HG02938 (cell line): ENCODE measurements around the gene PRKCE.

ENCODE experiments used
- ATAC-seq: cut with Tn5 transposase; IDR thresholded peaks from one replicate; pipeline ENCODE4 v1.9.1; 2021; ENCODE audit warnings: mild to moderate bottlenecking, moderate library complexity; ENCODE audit not compliant: unreplicated experiment

PRKCE gene

GRCh38 chr2:46025676-46026075 lies 374.2 kb downstream of the PRKCE start:
- no peak for ATAC-seq

- ATAC-seq, result no peak
These were observed 375.0 kb downstream of the PRKCE start for GRCh38 chr2:46026431-46026830.

DNA sequence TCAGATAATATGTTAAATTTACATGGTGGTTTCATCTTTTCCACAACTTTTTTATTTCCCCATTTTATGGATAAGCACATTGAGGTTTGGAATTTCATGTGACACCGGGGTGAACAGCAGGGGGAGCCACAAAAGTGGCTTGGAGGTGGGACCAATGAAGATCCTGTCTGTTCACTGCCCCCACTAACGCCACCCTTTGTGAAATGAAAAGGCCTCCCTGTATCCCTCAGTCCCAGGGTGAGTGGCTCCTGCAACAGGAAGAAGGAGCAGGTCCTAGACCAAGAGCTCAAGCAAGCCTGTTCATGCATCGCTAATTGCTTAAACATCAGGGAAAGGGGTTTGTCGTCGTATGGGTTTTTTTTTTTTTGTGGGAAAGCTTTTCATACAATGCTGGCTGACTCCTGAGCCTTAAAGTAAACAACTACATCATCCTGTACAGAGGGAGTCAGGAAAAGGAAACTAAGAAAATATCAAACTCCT lies 377.9 kb downstream of the PRKCE start:
- ATAC-seq, result no peak

- no peak for ATAC-seq
These were observed 378.9 kb downstream of the PRKCE start for GRCh38 chr2:46030330-46030729.

DNA sequence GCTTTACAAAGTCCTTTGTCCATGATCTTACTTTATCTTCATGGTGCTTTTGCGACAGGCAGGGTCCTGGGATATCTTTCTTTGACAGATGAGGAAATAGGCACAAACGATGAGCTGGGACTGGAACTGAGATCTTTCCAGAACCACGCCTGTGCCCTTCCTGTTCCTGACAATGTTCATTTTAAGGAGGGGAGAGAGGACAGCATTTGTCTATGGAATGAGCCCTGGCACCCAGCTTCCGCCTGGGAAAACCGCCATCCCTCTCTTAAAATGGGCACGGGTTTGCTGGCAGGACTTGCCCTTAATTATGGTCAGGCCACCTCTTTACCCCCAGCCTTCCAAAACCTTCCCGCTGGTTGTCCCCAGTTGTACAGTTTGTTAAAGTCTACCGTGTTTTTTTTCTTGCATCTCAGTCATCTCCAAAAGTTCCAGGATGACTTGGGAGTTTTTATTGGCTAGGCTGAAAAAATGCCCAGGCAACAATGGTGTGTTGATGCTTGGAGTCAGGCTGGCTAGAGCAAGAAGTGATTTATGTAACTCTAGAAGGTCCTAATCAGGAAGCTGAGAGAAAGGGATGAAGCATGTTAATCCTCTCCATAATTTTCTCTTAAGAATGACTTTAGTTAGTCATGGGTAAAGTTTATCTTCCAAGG lies 380.8 kb downstream of the PRKCE start:
- ATAC-seq, result no peak

DNA sequence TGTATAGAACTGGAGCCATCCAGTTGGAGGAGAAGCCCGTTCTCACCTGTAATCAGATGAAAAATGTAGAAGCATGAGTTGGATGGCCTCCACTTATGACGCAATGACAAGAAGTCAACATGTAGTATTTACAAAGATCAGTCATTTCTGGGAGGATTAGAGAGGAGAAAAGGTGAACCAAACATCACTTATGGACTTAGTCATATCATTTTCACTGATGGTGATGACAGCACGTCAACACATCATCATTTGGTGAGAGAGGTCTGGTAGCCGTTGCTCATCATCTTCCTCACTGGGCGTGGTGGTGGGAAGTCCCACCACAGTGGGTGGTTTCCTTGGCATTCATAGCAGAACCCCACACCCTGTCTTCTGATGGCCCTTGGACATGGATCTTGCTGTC lies 381.5 kb downstream of the PRKCE start:
- ATAC-seq, result no peak

DNA sequence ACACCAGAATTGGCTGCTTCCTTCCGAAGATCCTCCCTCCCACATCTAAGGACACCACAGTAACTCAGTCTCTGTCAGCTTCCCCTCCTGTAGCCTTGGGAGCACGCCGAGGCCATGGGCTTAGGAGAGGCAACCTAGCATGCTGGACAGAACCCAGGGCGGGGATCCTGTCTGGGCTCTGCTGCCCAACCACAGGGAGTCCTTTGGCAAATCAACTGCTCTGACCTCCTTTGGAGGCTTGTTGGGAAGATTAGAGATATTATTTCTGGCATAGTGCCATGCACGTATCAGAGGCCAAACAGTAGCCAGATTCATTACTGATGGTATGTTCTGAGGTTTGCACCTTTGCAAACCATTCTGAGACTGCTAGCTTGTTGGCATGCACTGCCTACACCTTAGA lies 383.1 kb downstream of the PRKCE start:
- ATAC-seq, result no peak

GRCh38 chr2:46036929-46037328 lies 385.5 kb downstream of the PRKCE start:
- no peak for ATAC-seq

GRCh38 chr2:46039543-46040303 lies 388.2 kb downstream of the PRKCE start:
- no peak for ATAC-seq

DNA sequence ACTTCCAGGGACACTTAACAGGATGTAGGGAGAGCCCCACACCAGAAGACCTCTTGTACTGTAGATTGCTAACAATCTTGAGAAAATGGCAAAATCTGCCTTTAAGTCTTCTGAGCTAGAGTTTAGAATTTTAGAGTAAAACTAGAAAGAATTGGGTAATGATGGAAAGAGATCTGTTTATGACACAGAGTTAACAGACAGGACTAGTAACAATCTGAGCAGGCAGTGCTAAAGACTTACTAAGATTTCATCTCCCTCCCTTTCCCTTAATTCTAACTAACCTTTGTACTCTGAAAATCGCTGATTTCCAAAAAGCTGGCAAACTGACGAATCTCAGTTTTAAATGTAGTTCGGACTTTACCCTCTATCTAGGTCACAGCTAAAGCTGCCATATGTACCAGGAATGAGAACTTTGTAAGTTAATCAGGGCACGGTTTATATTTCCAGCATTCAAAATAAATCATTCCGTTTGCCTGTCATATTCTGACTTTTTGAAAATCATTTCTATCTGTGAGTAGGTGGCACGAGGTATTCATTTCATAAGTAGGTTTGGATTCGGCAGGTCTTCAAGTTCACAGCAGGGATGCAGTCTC lies 389.2 kb downstream of the PRKCE start:
- ATAC-seq, result no peak

GRCh38 chr2:46041434-46041833 lies 390.0 kb downstream of the PRKCE start:
- no peak for ATAC-seq

DNA sequence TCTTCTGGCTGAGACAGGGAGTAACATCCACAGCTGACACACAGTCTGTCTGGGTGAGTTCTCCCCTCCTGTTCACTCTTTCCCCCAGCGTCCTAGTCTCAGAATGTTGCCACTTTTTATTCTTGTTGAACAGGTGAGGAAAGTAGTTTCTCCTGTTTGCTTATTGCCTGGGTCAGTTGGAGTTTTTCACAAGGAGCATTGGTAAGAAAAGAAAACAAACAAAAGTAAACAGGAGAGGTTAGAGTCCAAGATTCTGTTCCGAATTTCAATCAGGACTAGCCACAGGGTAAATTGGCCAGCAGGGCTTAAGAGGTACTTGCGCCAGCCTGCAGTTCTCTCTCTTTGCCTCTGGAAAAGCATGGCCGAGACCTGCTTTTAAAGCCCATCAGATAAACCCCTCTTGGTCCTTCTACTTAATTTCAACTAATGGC lies 390.7 kb downstream of the PRKCE start:
- ATAC-seq, result no peak

GRCh38 chr2:46042711-46043110 lies 391.2 kb downstream of the PRKCE start:
- no peak for ATAC-seq

DNA sequence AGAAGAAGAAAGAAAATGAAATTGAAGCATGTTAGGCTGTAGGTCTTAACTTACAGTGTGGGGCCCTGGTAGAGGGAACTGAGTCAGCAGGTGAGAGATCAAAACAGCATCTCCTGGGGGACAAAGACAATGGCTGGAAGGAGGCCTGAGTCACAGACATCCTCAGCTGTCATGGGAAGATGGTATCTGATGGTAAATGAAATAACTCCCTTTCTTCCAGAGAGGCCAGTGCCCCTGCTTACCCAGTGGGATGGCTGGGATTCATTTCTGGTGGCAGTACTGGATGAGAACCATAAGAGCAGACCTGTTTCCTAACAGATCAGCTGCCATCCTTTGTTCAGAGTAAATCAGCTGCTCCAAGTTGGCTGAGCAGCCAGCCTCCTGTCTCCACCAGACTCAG lies 394.4 kb downstream of the PRKCE start:
- ATAC-seq, result no peak

DNA sequence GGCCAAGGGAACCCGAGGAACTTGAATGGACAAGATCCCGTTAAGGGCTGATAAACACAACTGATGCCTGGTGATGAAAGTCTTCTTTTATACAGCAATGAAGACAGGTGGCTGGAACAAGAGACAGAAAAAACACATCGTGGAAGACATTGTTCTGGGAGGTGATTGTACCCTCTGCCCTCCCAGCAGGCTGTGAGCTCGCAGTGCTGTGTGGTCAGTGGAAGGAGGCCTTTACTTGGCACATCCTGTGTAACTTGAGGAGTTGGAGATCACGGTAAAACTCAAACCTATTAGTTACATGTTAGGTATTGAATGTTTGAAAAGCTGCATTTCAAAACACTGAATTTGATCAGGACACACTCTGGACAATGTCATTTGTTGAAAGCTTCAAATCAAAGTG lies 395.8 kb downstream of the PRKCE start:
- no peak for ATAC-seq

GRCh38 chr2:46048693-46049092 lies 397.2 kb downstream of the PRKCE start:
- no peak for ATAC-seq

DNA sequence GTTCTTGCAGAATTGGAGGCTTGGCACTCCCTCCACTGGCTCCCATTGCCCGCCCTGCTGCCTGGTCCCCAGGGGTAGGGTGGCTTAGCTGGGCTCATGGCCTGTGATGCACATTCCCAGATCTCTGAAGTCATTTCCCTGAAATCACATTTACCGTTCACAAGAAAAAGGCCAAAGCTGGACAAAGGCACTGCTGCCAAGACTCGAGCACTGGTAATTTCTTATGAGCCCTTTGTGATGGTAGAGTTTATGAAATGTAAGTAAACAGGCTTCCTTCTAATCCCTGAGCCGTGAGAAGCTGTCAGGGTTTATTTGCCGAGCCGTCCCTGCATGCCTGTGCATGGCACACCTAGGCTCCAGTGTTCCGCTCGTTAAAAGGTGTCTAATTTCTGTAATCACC lies 398.6 kb downstream of the PRKCE start:
- no peak for ATAC-seq

DNA sequence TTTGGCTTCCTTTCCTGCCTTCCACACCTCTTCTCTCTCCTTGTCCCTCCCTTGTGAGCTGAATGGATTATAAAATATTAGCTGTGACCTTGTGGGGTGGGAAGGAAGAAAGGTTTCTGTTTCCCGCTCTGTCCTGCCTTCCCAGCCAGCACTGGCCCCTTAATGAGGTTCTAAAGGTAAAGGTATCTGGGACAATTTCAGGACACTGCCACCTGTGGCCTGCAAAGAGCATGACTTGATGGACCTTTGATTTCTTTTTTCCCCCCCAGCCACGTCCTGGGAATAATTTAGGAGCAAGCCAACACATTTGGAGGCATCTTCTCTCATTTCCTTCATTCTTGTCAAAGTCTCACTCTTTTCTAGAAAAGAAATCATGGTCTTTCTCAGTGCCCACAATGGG lies 399.0 kb downstream of the PRKCE start:
- no peak for ATAC-seq

DNA sequence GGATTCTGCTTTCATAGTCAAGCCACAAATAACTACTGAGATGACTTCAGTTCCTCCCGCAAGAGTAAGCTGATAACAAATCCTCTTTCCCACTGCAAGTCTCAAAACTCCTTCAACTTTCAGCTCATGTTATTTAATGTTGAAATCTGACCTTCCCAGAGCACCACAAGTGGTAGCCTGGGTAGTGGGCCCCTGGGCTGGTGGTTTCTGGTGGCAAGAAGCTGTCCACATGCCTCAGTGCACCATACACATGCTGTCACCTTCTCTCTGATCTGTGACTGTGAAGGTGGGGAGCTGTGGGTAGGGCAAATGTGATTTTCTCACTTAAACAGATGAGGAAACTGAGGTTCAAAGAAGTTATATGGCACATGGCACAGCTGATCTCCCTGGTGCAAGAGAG lies 399.6 kb downstream of the PRKCE start:
- ATAC-seq, result no peak

GRCh38 chr2:46053564-46053963 lies 402.1 kb downstream of the PRKCE start:
- no peak for ATAC-seq

DNA sequence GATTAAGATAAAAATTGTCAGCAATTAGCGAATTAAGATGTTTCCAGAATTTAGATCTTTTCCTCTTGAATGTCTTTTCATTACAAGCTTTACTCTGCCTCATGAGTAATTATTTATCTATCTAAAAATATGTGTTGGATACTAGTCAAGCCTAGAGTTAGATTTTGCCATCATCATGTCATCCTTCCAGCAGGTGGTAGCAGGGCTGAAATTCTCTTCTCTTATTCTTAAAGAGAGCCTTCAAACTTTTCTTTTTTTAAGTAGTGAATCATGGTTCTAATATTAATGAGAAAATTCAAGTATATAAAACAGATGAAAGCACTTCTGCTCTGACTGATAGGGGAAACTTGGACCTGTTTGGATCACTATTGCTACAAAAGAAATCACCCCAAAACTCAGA lies 405.1 kb downstream of the PRKCE start:
- ATAC-seq, result no peak

DNA sequence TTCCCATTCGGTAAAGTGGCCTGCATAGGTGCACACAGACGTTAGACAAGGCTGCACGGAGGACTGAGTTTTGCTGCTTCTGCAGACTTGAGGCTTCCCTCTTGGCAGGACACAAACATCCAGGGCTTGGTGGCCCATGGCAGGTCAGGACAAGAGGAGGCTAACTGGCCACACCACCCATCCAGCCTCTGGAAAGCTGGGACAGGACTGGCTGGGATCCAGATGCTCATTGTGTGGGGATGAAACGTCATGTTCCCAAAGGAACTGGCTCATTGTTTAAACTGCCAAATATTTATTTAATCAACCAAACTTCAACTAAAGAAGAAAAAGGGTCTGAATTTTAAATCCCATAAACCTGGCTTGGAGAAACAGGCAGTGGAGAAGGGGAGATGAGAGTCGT lies 406.7 kb downstream of the PRKCE start:
- no peak for ATAC-seq
